Measurements from ENCODE around the gene ST3GAL4.

The ST3GAL4 gene

GRCh38 chr11:126450806-126451205, 95.3 kb downstream of the ST3GAL4 start:
- DNase-seq (ENCODE audit: low spot score): no peak

- DNase-seq (ENCODE audit: low spot score): no peak
Observed at GRCh38 chr11:126451211-126451802, 95.8 kb downstream of the ST3GAL4 start.

GRCh38 chr11:126452241-126453101, 97.0 kb downstream of the ST3GAL4 start:
- DNase-seq (ENCODE audit: low spot score): no peak

- no peak for DNase-seq (ENCODE audit: low spot score)
Observed at GRCh38 chr11:126456089-126456488, 100.6 kb downstream of the ST3GAL4 start.

GRCh38 chr11:126456783-126457542, 101.5 kb downstream of the ST3GAL4 start:
- no peak for DNase-seq (ENCODE audit: low spot score)

GRCh38 chr11:126457817-126458216, 102.3 kb downstream of the ST3GAL4 start:
- DNase-seq (ENCODE audit: low spot score): no peak

- no peak for DNase-seq (ENCODE audit: low spot score)
Observed at GRCh38 chr11:126459691-126460281, 104.3 kb downstream of the ST3GAL4 start.

- DNase-seq (ENCODE audit: low spot score): no peak
Observed at GRCh38 chr11:126460417-126461095, 105.1 kb downstream of the ST3GAL4 start.

GRCh38 chr11:126461096-126461440, 105.6 kb downstream of the ST3GAL4 start:
- DNase-seq (ENCODE audit: low spot score): no peak

- DNase-seq (ENCODE audit: low spot score): no peak
Observed at GRCh38 chr11:126461996-126462395, 106.5 kb downstream of the ST3GAL4 start.

- no peak for DNase-seq (ENCODE audit: low spot score)
Observed at GRCh38 chr11:126462422-126462821, 106.9 kb downstream of the ST3GAL4 start.
